Uterus (tissue), 2 donors: ENCODE measurements around the gene S100A14.
A peak's percentile ranks its signal among the peaks of the same experiment; 100 is the strongest.

Experiments used
- POLR2A ChIP-seq, 2 donors: fragments of 450-650 bp; IDR thresholded peaks; one replicate each; pipeline ENCODE4 v1.6.1; 2016; ENCODE audit warnings: antibody characterized with exemption in 2 of 2, mild to moderate bottlenecking in 1 of 2, moderate library complexity in 1 of 2
- TF ChIP-seq, protein P1 (sequence below), 4 experiments: fragments of 200-600 bp in 2 of 4; fragments of 450-650 bp in 2 of 4; sonication (generic) in 2 of 4; IDR thresholded peaks; one replicate each; pipeline ENCODE4 v1.5.1; 2016 to 2019; ENCODE audit warnings: antibody characterized with exemption in 4 of 4, mild to moderate bottlenecking in 2 of 4, moderate library complexity in 1 of 4

DNA sequence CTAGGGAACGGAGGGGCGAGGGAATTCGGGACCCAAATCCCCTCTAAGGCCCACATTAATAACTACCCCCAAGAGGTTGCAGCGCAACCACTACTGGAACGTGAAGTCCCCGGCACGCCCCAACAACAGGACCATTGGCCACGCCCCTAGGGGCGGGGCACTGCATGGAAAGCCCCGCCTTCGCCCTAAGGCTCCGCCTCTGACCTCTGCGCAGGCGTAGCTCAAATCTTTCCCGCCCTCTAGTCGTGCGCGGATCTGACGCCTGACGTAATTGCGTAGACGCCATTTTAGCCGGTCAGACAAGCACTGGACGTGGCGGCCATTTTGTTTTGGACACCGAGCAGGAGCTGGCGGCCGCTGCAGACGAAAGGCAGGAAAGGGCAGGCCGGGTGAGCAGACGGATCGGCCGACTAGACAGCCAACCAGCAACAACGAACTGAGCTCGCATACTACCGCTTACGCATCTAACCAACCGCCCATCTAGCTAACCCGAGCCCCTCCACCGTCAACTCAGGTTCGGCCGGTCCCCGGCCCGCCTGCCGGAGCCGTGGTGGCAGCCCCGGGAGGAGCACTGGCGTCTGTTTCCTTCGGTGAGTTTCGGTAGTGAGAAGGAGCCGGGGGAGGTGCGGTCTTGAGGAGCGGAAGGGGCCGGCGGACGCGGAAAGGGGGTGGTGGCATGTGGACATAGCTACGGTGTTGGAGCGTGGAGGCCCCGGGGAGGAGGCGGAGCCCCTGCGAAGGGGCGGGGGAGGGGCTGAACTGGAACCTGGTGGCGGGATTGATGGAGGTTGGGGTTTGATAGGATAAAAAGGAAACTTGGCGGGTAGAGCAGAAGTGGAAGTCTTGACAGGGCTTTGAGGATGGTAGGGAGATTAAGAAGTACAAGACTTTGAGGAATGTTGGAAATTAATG lies 17.9 kb upstream of the S100A14 start, which contains the start of gene CHTOP:
- TF ChIP-seq, protein P1, sequence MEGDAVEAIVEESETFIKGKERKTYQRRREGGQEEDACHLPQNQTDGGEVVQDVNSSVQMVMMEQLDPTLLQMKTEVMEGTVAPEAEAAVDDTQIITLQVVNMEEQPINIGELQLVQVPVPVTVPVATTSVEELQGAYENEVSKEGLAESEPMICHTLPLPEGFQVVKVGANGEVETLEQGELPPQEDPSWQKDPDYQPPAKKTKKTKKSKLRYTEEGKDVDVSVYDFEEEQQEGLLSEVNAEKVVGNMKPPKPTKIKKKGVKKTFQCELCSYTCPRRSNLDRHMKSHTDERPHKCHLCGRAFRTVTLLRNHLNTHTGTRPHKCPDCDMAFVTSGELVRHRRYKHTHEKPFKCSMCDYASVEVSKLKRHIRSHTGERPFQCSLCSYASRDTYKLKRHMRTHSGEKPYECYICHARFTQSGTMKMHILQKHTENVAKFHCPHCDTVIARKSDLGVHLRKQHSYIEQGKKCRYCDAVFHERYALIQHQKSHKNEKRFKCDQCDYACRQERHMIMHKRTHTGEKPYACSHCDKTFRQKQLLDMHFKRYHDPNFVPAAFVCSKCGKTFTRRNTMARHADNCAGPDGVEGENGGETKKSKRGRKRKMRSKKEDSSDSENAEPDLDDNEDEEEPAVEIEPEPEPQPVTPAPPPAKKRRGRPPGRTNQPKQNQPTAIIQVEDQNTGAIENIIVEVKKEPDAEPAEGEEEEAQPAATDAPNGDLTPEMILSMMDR (IDR thresholded peaks at IDR 0.05): peak in 1 of 4 experiments; percentile 5
- TF ChIP-seq POLR2A (IDR thresholded peaks at IDR 0.05): peak; percentile 84 to 99
